H9 (cell line): Measurements from ENCODE around the gene CORO2B. TPM values are rescaled to one million over a fixed set of nuclear protein-coding genes. Genes with fewer than 3 reads are reported as not detected.
A peak's percentile ranks its signal among the peaks of the same experiment; 100 is the strongest.

Experiments
- DNase-seq: peaks from one replicate; pipeline ENCODE4 v3.0.0-alpha.2; 2017
- H2AFZ ChIP-seq: one replicate; pipeline ENCODE4 v1.6.1; 2013; ENCODE audit warnings: mild to moderate bottlenecking, low read length, control low read depth, moderate library complexity
- H2AK5ac ChIP-seq: 2 replicates; pipeline ENCODE4 v1.6.1; 2013; ENCODE audit warnings: low read length, control low read depth, mixed read lengths; ENCODE audit not compliant: insufficient read length
- H2BK120ac ChIP-seq: one replicate; pipeline ENCODE4 v1.6.1; 2013; ENCODE audit warnings: low read depth, mild to moderate bottlenecking, low read length, control low read depth, inconsistent platforms; ENCODE audit not compliant: poor library complexity, severe bottlenecking
- H2BK12ac ChIP-seq: 2 replicates; pipeline ENCODE4 v1.6.1; 2013; ENCODE audit warnings: low read length, control low read depth, mixed read lengths, low read depth; ENCODE audit not compliant: insufficient read length
- H2BK15ac ChIP-seq: 2 replicates; pipeline ENCODE4 v1.6.1; 2013; ENCODE audit warnings: low read depth, low read length, control low read depth
- H2BK20ac ChIP-seq: one replicate; pipeline ENCODE4 v1.6.1; 2013; ENCODE audit warnings: low read depth, mild to moderate bottlenecking, low read length, control low read depth, inconsistent platforms; ENCODE audit not compliant: poor library complexity, severe bottlenecking
- H2BK5ac ChIP-seq: 2 replicates; pipeline ENCODE4 v1.6.1; 2013; ENCODE audit warnings: low read length, control low read depth, mixed read lengths; ENCODE audit not compliant: insufficient read length
- H3K14ac ChIP-seq: 2 replicates; pipeline ENCODE4 v1.6.1; 2013; ENCODE audit warnings: low read length, control low read depth; ENCODE audit not compliant: insufficient read depth
- H3K18ac ChIP-seq: 2 replicates; pipeline ENCODE4 v1.6.1; 2013; ENCODE audit warnings: low read depth, mild to moderate bottlenecking, mixed read lengths, low read length, control low read depth; ENCODE audit not compliant: insufficient read length
- H3K23ac ChIP-seq: 2 replicates; pipeline ENCODE4 v1.6.1; 2013; ENCODE audit warnings: low read length, control low read depth, mixed read lengths, low read depth; ENCODE audit not compliant: insufficient read length
- H3K23me2 ChIP-seq: 2 replicates; pipeline ENCODE4 v1.6.1; 2013; ENCODE audit warnings: low read depth, mild to moderate bottlenecking, mixed read lengths, low read length, control low read depth; ENCODE audit not compliant: insufficient read length, poor library complexity, severe bottlenecking
- H3K27ac ChIP-seq: 2 replicates; pipeline ENCODE4 v1.5.1; 2013; ENCODE audit warnings: low read length, control low read depth, mixed read lengths, low read depth; ENCODE audit not compliant: insufficient read length
- H3K27me3 ChIP-seq: 2 replicates; pipeline ENCODE4 v1.6.1; 2013; ENCODE audit warnings: low read length, control low read depth, inconsistent platforms; ENCODE audit not compliant: insufficient read depth
- H3K4ac ChIP-seq: 2 replicates; pipeline ENCODE4 v1.6.1; 2013; ENCODE audit warnings: low read depth, mild to moderate bottlenecking, control low read depth, inconsistent platforms, low read length, moderate library complexity
- H3K4me1 ChIP-seq: 2 replicates; pipeline ENCODE4 v1.6.1; 2013; ENCODE audit warnings: low read length, control low read depth, inconsistent platforms; ENCODE audit not compliant: insufficient read depth
- H3K4me2 ChIP-seq: 2 replicates; pipeline ENCODE4 v1.6.1; 2013; ENCODE audit warnings: low read length, control low read depth, mixed read lengths; ENCODE audit not compliant: insufficient read length, insufficient read depth
- H3K56ac ChIP-seq: 2 replicates; pipeline ENCODE4 v1.6.1; 2013; ENCODE audit warnings: low read depth, mild to moderate bottlenecking, mixed read lengths, low read length, control low read depth; ENCODE audit not compliant: insufficient read length
- H3K79me1 ChIP-seq: 2 replicates; pipeline ENCODE4 v1.6.1; 2013; ENCODE audit warnings: low read depth, mild to moderate bottlenecking, moderate library complexity, low read length, control low read depth, inconsistent platforms; ENCODE audit not compliant: insufficient read depth, poor library complexity, severe bottlenecking
- H3K79me2 ChIP-seq: 2 replicates; pipeline ENCODE4 v1.6.1; 2013; ENCODE audit warnings: low read length, control low read depth, inconsistent platforms; ENCODE audit not compliant: insufficient read depth
- H3K9ac ChIP-seq: 2 replicates; pipeline ENCODE4 v1.6.1; 2013; ENCODE audit warnings: low read length, control low read depth, mixed read lengths; ENCODE audit not compliant: insufficient read length; ENCODE audit errors: extremely low read depth
- H3K9me3 ChIP-seq: one replicate; pipeline ENCODE4 v1.6.1; 2013; ENCODE audit warnings: low read depth, low read length, inconsistent platforms; ENCODE audit not compliant: control insufficient read depth
- H3T11ph ChIP-seq: one replicate; pipeline ENCODE4 v1.6.1; 2013; ENCODE audit warnings: mild to moderate bottlenecking, low read length, control low read depth, inconsistent platforms
- H4K20me1 ChIP-seq: one replicate; pipeline ENCODE4 v1.6.1; 2013; ENCODE audit not compliant: control insufficient read depth, insufficient read length, insufficient read depth
- H4K5ac ChIP-seq: 2 replicates; pipeline ENCODE4 v1.6.1; 2013; ENCODE audit warnings: low read depth, mild to moderate bottlenecking, mixed read lengths, low read length, control low read depth; ENCODE audit not compliant: insufficient read length
- H4K8ac ChIP-seq: replicated peaks from 2 replicates; pipeline ENCODE4 v1.6.1; 2013; ENCODE audit warnings: low read length, control low read depth, mixed read lengths, low read depth; ENCODE audit not compliant: insufficient read length
- H4K91ac ChIP-seq: 2 replicates; pipeline ENCODE4 v1.6.1; 2013; ENCODE audit warnings: low read depth, mild to moderate bottlenecking, moderate library complexity, mixed read lengths, low read length, control low read depth; ENCODE audit not compliant: insufficient read length
- H3K27ac Mint-ChIP-seq, 3 experiments: 2 replicates in 2 of 3; 3 replicates in 1 of 3; pipeline ENCODE4 v1.8.0; 2020 to 2021; ENCODE audit warnings: mixed read lengths in 3 of 3, mild to moderate bottlenecking in 1 of 3, moderate library complexity in 1 of 3
- H3K27me3 Mint-ChIP-seq: 2 replicates; pipeline ENCODE4 v1.8.0; 2021; ENCODE audit warnings: low read depth, mild to moderate bottlenecking, moderate library complexity, mixed read lengths
- H3K36me3 Mint-ChIP-seq, 3 experiments: 2 replicates in 2 of 3; 3 replicates in 1 of 3; pipeline ENCODE4 v1.8.0; 2020 to 2021; ENCODE audit warnings: low read depth in 3 of 3, mixed read lengths in 3 of 3; ENCODE audit not compliant: insufficient read depth in 1 of 3
- H3K4me1 Mint-ChIP-seq, 2 experiments: 2 replicates each; pipeline ENCODE4 v1.8.0; 2020; ENCODE audit warnings: mixed read lengths in 2 of 2
- H3K4me3 Mint-ChIP-seq, 2 experiments: 2 replicates in 1 of 2; 3 replicates in 1 of 2; pipeline ENCODE4 v1.8.0; 2020 to 2021; ENCODE audit warnings: mild to moderate bottlenecking in 2 of 2, mixed read lengths in 2 of 2, moderate library complexity in 1 of 2
- H3K9me3 Mint-ChIP-seq, 2 experiments: 2 replicates in 1 of 2; 3 replicates in 1 of 2; pipeline ENCODE4 v1.8.0; 2020; ENCODE audit warnings: mild to moderate bottlenecking in 2 of 2, mixed read lengths in 2 of 2, moderate library complexity in 1 of 2
- WGBS: extraction: QIAGEN DNeasy Blood & Tissue Kit; methylation state at CpG from one replicate; pipeline ENCODE4 v1.1.7; 2013; ENCODE audit warnings: missing lambda C conversion rate, low lambda C conversion rate, mixed read lengths; ENCODE audit not compliant: insufficient read length; ENCODE audit errors: extremely low coverage; 5-methylcytosine and 5-hydroxymethylcytosine counted together
- total RNA-seq: library from RNA; stranded (reverse); gene quantifications from 2 replicates; pipeline ENCODE4 v1.2.1, GENCODE V29; 2021
- TF ChIP-seq, protein P1 (sequence below): fragments of 200-600 bp; sonication (generic); conservative IDR thresholded peaks from 3 replicates; pipeline ENCODE4 v1.8.0; 2021; ENCODE audit warnings: antibody characterized with exemption, mild to moderate bottlenecking

CORO2B gene
- total RNA-seq, 1 experiment from 2014 or later = 3.1 TPM

DNA sequence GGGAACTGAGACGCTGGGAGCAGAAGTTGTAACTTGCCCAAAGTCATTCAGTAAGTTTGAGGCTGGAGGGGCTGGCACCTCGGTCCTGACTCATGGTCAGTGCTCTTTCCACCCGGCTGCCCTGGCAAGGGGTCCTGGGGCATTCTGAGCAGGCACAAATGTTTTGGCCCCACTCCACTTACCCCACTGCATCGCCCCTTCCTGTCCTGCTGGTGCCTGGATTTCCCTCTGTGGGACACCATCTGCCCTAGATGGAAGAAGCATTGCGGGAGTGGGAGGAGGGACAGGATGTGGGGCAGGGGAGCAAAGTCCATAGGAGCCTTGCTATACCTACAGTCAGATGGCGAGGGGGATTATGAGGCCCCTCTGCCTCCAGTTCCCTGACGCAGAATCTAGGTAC, 4.5 kb downstream of the CORO2B start:
- no peaks in the 10 kb centered on the region for H3K79me2 ChIP-seq
- Mint-ChIP-seq H3K36me3 (no peaks in the 10 kb centered on the region), H3K4me3 (peak overlapping the region in 1 of 2 experiments; percentile 32; a peak in 1 of 5 replicates), H3K27ac (no peak overlapping the region), H3K9me3 (no peaks in the 10 kb centered on the region; a peak in 1 of 5 replicates), H3K27me3 (peaks cover 20% of the 10 kb centered on the region), H3K4me1 (peaks cover 52 to 58% of the 10 kb centered on the region in 2 experiments)
- no peak overlapping the region for H3K14ac ChIP-seq
- no peak overlapping the region for H2AK5ac ChIP-seq
- no peak overlapping the region for H3K9ac ChIP-seq
- no peak overlapping the region for H2BK20ac ChIP-seq
- H2BK15ac ChIP-seq = no peak overlapping the region
- H3K23me2 ChIP-seq = peaks cover 3% of the 10 kb centered on the region
- H3K18ac ChIP-seq = no peak overlapping the region
- TF ChIP-seq, protein P1, sequence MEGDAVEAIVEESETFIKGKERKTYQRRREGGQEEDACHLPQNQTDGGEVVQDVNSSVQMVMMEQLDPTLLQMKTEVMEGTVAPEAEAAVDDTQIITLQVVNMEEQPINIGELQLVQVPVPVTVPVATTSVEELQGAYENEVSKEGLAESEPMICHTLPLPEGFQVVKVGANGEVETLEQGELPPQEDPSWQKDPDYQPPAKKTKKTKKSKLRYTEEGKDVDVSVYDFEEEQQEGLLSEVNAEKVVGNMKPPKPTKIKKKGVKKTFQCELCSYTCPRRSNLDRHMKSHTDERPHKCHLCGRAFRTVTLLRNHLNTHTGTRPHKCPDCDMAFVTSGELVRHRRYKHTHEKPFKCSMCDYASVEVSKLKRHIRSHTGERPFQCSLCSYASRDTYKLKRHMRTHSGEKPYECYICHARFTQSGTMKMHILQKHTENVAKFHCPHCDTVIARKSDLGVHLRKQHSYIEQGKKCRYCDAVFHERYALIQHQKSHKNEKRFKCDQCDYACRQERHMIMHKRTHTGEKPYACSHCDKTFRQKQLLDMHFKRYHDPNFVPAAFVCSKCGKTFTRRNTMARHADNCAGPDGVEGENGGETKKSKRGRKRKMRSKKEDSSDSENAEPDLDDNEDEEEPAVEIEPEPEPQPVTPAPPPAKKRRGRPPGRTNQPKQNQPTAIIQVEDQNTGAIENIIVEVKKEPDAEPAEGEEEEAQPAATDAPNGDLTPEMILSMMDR = no peak
- WGBS = no CpG with 5 or more reads among the region's 7 CpGs
- H2BK120ac ChIP-seq = no peak overlapping the region
- H3K4ac ChIP-seq = no peak overlapping the region
- no peak for DNase-seq
- no peak overlapping the region for H4K5ac ChIP-seq
- H3K27ac ChIP-seq = no peak overlapping the region
- H3K27me3 ChIP-seq = no peaks in the 10 kb centered on the region; the same call in 1 of the 2 replicates
- no peaks in the 10 kb centered on the region; the same call in 1 of the 2 replicates for H3K4me1 ChIP-seq
- no peak overlapping the region for H3K23ac ChIP-seq
- no peak overlapping the region for H3K56ac ChIP-seq
- no peak overlapping the region for H3K4me2 ChIP-seq
- H2AFZ ChIP-seq = no peak overlapping the region
- no peak overlapping the region for H4K91ac ChIP-seq
- H3T11ph ChIP-seq = no peak overlapping the region
- no peak overlapping the region for H2BK5ac ChIP-seq
- no peaks in the 10 kb centered on the region for H4K20me1 ChIP-seq
- no peak overlapping the region for H4K8ac ChIP-seq
- no peak overlapping the region for H2BK12ac ChIP-seq
- H3K9me3 ChIP-seq = no peaks in the 10 kb centered on the region
- H3K79me1 ChIP-seq = no peaks in the 10 kb centered on the region
